HG03442 (cell line): ENCODE results near the gene TJP2.

ENCODE experiments used
- ATAC-seq: cut with Tn5 transposase; IDR thresholded peaks from one replicate; pipeline ENCODE4 v1.9.1; 2021; ENCODE audit warnings: mild to moderate bottlenecking, moderate library complexity; ENCODE audit not compliant: unreplicated experiment

TJP2 gene

GRCh38 chr9:69190086-69190862 lies 16.2 kb downstream of the TJP2 start:
- peak; percentile 70 for ATAC-seq

- ATAC-seq: no peak
Observed at GRCh38 chr9:69190863-69191181, 16.7 kb downstream of the TJP2 start.

DNA sequence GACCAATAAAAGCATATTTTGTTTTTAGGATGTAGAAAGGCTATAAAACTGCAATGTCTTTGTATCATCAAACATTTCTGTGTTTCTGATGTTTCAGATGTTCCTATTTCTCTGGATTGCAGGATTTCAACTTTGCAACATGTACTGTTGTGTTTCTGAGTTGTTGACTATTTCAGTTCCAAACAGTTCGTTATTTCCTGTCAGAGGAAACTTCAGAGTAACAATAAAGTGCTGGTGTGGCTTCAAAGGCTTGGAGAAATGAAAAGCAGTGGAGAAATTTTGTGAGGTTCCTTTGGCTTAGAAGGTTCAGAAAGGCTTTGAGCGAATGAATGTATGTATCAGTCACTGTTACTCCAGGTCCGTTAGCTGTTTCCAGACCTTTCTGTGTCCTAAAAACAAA lies 17.2 kb downstream of the TJP2 start:
- ATAC-seq: no peak

- no peak for ATAC-seq
Observed at GRCh38 chr9:69192214-69192613, 18.1 kb downstream of the TJP2 start.

DNA sequence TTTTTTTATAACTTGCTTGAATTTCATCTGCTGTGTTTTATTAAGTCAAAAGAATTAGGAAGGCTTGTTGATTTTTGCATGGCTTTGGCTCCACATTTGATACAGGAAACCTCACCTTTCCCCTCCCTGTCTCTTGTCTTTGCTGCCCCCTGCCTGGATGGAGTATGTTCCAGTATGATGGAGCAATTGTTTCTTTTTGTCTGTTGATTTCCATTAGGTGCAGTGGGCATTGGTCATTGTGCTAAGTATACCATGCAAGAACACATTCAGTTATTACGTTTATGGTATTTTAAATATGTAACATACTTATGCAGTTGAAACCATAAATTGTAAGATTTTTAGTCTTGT lies 19.6 kb downstream of the TJP2 start:
- ATAC-seq: no peak

- ATAC-seq: no peak
Observed at GRCh38 chr9:69194702-69195418, 20.8 kb downstream of the TJP2 start.

DNA sequence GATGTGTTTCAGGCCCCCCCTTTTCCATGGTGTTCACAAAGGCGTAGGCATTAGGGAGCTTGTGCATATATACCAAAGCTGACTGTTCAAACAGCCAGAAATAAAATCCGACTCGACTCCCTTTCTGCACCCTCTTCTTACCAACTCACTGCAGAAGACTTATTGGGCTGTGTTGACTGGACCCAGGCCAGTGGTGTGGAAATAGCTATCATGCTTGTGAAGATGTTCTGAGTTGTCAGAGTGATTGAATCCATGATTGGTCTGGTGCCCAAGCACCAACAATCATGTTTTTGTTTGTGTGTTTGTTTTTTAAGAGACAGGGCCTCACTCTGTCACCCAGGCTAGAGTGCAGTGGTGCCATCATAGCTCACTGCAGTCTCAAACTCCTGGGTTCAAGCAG lies 21.6 kb downstream of the TJP2 start:
- no peak for ATAC-seq

DNA sequence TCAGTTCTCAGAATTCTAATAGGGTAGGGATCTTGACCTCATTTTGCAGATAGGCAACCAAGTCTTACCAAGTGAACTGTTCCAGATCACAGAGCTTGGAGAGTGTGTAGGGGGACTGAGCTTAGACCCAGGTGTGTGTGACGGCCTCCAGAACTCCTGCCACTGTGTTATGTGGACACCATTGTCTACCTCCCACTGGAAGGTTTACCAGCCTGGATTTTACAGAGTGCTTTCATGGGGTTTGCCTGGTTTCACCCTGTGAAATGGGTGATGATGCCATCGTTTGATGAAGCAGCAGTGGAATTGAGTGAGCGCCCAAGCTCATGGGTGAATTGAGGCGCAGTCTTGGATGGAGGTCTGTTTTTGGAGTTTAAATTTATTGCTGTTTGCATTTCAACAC lies 23.6 kb downstream of the TJP2 start:
- ATAC-seq: no peak

- no peak for ATAC-seq
Observed at GRCh38 chr9:69198521-69199220, 24.6 kb downstream of the TJP2 start.

- no peak for ATAC-seq
Observed at GRCh38 chr9:69199769-69200470, 25.8 kb downstream of the TJP2 start.

- ATAC-seq: no peak
Observed at GRCh38 chr9:69202556-69202955, 28.5 kb downstream of the TJP2 start.

DNA sequence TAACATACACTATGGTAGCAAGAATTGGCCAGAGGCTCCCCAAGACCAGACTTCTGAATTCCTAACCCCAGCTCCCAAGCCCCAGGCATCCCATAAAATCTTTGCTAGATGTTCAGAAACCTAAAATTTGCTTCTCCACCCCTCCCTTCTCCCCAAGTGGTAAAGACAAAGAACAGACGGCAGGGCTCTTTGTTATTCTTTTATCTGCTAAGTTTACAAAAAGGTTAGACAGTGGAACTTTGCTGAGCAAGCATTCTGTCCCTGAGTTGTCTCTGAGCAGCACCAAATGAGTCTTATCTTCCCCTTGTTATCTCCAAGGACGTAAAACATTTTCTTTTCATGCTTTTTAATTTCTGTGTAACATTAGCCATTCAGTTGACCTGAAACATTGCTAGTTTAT lies 30.2 kb downstream of the TJP2 start:
- no peak for ATAC-seq

GRCh38 chr9:69204849-69205248 lies 30.8 kb downstream of the TJP2 start:
- ATAC-seq: no peak

DNA sequence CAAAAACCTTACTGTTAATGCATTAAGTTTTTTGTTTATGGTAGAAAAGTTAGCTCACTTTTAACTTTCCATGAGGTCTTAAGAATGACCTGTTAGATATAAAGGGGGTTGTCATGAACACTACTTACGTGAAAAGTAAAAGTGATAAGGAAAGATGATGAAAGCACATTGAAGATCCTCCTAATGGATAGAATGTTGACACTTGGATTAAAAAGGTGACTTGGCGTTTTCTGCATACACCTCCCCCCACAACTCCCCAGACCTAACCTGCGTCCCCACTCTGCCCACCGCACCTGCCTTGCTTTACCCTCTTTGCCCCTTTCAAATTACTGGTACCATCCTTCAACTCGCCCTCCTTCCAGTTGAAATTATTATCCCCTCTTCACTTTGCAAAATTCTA lies 32.0 kb downstream of the TJP2 start:
- ATAC-seq: no peak

DNA sequence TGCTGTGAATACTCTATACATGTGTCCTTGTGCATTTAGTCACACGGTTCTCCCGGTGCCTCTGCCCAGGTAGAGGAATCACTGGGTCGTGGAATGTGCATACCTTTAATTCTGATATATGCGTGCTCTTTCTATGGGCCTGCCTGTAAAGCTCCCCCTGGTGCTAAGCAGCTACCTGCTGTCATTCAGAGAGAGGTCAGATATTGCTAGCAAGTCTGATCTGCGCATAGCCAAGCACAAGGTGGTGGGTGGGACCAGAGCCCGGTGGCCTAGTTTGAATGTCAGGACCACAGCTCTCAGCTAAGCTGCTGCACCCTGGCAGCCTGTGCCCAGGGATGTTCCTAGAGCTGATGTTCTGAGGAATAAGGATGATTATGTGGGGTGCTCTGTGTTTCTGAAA lies 33.4 kb downstream of the TJP2 start:
- no peak for ATAC-seq

DNA sequence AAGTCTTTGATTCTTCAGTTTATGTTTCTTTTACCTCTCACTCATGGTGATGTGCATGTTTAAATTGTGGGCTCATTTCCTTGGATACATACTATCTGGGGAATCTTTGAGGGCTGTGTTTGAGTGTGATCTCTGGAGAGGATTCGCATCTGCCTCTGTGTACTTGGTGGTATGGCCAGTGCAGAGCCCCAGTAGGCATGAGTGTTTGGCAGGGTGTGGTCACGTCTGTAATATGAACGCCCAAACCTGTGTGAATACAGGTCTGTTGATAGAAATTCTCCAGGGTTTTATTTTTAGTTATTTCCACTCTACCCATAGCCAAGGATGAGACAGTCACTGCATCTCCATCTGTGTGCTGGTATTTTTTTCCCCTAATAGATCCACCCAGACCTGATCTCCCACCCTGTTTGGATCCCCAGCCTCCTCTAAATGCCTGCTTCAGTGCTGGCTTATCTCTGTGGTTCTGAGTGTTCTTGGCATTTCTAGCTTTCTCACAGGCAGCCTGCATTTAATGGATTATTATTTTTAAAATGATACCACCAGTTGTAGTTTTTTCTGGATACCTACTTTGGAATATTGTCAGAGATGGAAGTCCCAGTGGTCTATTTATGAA lies 37.5 kb downstream of the TJP2 start:
- ATAC-seq: no peak

GRCh38 chr9:69213647-69214046 lies 39.6 kb downstream of the TJP2 start:
- no peak for ATAC-seq

GRCh38 chr9:69214939-69215338 lies 40.9 kb downstream of the TJP2 start:
- no peak for ATAC-seq

DNA sequence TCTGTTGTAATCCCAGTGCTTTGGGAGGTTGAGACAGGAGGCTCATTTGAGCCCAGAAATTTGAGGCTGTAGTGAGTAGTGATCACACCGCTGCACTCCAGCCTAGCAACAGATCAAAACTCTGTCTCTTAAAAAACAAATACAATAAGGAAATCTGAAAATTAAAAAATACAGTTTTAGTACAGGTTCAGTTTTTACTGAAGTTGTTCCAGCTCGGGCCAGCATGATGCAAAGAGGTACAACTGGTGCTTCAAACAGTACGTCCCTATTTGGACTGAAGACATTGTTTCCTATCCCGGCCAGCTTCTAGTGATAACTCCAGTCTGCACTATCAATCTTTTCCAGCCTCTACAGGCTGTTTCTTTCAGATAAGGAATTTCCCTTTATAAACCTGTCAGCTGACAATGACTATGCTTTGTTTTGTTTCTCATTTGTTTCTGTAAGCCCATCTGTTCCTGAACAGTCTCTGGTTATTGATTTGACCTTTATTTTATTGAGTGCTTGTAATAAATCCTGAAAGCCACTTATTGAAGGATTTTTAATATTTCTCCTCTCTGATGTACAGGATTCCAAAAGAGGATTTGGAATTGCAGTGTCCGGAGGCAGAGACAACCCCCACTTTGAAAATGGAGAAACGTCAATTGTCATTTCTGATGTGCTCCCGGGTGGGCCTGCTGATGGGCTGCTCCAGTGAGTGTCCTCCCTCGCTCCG lies 41.9 kb downstream of the TJP2 start:
- no peak for ATAC-seq

DNA sequence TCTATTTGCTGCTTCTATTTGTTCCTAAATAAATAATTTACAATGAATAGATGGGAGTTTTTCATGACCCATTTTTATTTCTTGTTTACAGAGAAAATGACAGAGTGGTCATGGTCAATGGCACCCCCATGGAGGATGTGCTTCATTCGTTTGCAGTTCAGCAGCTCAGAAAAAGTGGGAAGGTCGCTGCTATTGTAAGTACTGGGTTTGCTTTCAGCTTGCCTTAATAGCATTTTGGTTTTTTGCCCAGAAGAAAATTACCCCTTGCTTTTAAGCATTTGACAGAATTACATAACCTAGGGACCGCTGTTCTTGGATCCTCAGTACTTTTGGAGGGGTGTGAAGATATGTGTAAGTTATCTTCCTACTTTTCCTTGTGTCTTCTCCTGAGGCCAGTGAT lies 44.1 kb downstream of the TJP2 start:
- no peak for ATAC-seq

DNA sequence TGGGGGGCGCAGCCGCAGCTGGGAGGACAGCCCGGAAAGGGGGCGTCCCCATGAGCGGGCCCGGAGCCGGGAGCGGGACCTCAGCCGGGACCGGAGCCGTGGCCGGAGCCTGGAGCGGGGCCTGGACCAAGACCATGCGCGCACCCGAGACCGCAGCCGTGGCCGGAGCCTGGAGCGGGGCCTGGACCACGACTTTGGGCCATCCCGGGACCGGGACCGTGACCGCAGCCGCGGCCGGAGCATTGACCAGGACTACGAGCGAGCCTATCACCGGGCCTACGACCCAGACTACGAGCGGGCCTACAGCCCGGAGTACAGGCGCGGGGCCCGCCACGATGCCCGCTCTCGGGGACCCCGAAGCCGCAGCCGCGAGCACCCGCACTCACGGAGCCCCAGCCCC lies 47.0 kb downstream of the TJP2 start:
- no peak for ATAC-seq
